Measurements from ENCODE around the gene SLC35E1. TPM values are rescaled to one million over a fixed set of nuclear protein-coding genes. Genes with fewer than 3 reads are reported as not detected.

The SLC35E1 gene
- total RNA-seq, 1 donor from 2014 or later, result 39.7 TPM

- TF ChIP-seq, protein P1, sequence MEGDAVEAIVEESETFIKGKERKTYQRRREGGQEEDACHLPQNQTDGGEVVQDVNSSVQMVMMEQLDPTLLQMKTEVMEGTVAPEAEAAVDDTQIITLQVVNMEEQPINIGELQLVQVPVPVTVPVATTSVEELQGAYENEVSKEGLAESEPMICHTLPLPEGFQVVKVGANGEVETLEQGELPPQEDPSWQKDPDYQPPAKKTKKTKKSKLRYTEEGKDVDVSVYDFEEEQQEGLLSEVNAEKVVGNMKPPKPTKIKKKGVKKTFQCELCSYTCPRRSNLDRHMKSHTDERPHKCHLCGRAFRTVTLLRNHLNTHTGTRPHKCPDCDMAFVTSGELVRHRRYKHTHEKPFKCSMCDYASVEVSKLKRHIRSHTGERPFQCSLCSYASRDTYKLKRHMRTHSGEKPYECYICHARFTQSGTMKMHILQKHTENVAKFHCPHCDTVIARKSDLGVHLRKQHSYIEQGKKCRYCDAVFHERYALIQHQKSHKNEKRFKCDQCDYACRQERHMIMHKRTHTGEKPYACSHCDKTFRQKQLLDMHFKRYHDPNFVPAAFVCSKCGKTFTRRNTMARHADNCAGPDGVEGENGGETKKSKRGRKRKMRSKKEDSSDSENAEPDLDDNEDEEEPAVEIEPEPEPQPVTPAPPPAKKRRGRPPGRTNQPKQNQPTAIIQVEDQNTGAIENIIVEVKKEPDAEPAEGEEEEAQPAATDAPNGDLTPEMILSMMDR (IDR thresholded peaks at IDR 0.05; ENCODE audit: unreplicated experiment), result no peak
- H3K27me3 Mint-ChIP-seq (ENCODE audit: low read depth), result no peaks in the 10 kb centered on the region
Observed at GRCh38 chr19:16604615-16605014, 32.4 kb upstream of the SLC35E1 start.

DNA sequence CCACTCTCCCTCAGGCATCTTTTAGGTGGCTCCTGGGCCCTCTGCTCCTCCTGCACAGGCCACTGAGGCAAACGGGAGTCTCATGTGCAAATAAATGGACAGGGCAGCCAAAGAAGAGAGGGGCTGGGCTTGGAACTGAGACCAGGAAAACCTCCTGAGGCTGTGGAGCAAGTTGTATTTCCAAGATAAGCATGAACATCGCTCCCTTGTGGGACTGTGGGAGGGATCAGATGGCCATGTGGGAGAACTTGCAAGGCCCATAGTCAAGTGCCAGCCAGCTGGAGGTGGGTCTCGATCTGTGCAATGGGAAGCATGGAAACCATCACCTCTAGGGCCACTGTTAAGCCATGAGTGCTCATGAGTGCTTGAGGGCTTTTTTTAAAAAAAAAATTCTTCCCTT lies 30.9 kb upstream of the SLC35E1 start:
- H3K27me3 Mint-ChIP-seq (ENCODE audit: low read depth), result no peaks in the 10 kb centered on the region
- no peak overlapping the region for H3K27ac Mint-ChIP-seq
- peaks cover 13% of the 10 kb centered on the region for H3K4me1 Mint-ChIP-seq
- H3K9me3 Mint-ChIP-seq, result no peaks in the 10 kb centered on the region
- DNase-seq (ENCODE audit: low spot score in 2 of 2, unreplicated experiment in 2 of 2), result no peak
- no peak overlapping the region for H3K4me3 Mint-ChIP-seq
- no peaks in the 10 kb centered on the region for H3K36me3 Mint-ChIP-seq
- TF ChIP-seq, protein P1 (IDR thresholded peaks at IDR 0.05; ENCODE audit: unreplicated experiment), result no peak

More at GRCh38 chr19:16604615-16605014, 32.4 kb upstream of the SLC35E1 start:
- Mint-ChIP-seq H3K36me3 (no peaks in the 10 kb centered on the region), H3K9me3 (no peaks in the 10 kb centered on the region), H3K4me1 (peaks cover 14% of the 10 kb centered on the region), H3K27ac (no peak overlapping the region), H3K4me3 (no peak overlapping the region)
- DNase-seq (ENCODE audit: low spot score in 2 of 2, unreplicated experiment in 2 of 2), result no peak

GRCh38 chr19:16601378-16602052 lies 29.3 kb upstream of the SLC35E1 start:
- DNase-seq (ENCODE audit: low spot score in 2 of 2, unreplicated experiment in 2 of 2), result no peak
- Mint-ChIP-seq H3K4me1 (peaks cover 13% of the 10 kb centered on the region), H3K4me3 (no peak overlapping the region), H3K36me3 (no peaks in the 10 kb centered on the region), H3K9me3 (no peaks in the 10 kb centered on the region), H3K27ac (no peak overlapping the region), H3K27me3 (ENCODE audit: low read depth) (no peaks in the 10 kb centered on the region)
- TF ChIP-seq, protein P1 (IDR thresholded peaks at IDR 0.05; ENCODE audit: unreplicated experiment), result no peak

DNA sequence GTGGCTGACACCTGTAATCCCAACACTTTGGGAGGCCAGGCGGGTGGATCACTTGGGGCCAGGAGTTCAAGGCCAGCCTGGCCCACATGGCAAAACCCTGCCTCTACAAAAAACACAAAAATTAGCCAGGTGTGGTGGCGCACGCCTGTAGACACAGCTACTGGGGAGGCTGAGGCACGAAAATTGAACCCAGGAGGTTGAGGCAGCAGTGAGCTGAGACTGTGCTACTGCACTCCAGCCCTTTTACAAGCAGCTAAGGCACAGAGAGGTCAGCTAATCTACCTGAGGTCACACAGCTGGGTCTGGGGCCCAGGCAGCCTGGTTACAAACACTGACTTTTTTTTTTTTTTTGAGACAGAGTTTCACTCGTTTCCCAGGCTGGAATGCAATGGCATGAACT lies 28.6 kb upstream of the SLC35E1 start:
- peaks cover 11% of the 10 kb centered on the region for H3K4me1 Mint-ChIP-seq
- H3K4me3 Mint-ChIP-seq, result no peak overlapping the region
- no peaks in the 10 kb centered on the region for H3K36me3 Mint-ChIP-seq
- no peak overlapping the region for H3K27ac Mint-ChIP-seq
- no peak for DNase-seq (ENCODE audit: low spot score in 2 of 2, unreplicated experiment in 2 of 2)
- H3K9me3 Mint-ChIP-seq, result no peaks in the 10 kb centered on the region
- TF ChIP-seq, protein P1 (IDR thresholded peaks at IDR 0.05; ENCODE audit: unreplicated experiment), result no peak
- no peaks in the 10 kb centered on the region for H3K27me3 Mint-ChIP-seq (ENCODE audit: low read depth)

GRCh38 chr19:16599655-16600346 lies 27.6 kb upstream of the SLC35E1 start:
- Mint-ChIP-seq H3K27me3 (ENCODE audit: low read depth) (no peaks in the 10 kb centered on the region), H3K27ac (no peak overlapping the region), H3K36me3 (no peaks in the 10 kb centered on the region), H3K9me3 (no peaks in the 10 kb centered on the region), H3K4me3 (no peak overlapping the region), H3K4me1 (peaks cover 4% of the 10 kb centered on the region)
- TF ChIP-seq, protein P1 (IDR thresholded peaks at IDR 0.05; ENCODE audit: unreplicated experiment), result no peak
- no peak for DNase-seq (ENCODE audit: low spot score in 2 of 2, unreplicated experiment in 2 of 2)

Data from mesothelial cell of epicardium (in vitro differentiated cells).